GM19035 (cell line): ENCODE measurements around the gene FOSL1.

Experiments
- ATAC-seq: cut with Tn5 transposase; IDR thresholded peaks from one replicate; pipeline ENCODE4 v1.9.1; 2021; ENCODE audit not compliant: unreplicated experiment

FOSL1 gene

GRCh38 chr11:65900125-65900898, at the start of gene FOSL1:
Gene FOSL1, minus strand, starts transcription at chr11:65900388. Its CDS starts 49 bp downstream, at chr11:65900339.
- peak; percentile 86 for ATAC-seq

GRCh38 chr11:65947603-65948125, 47.5 kb upstream of the FOSL1 start:
- no peak for ATAC-seq

GRCh38 chr11:65947133-65947532, 46.9 kb upstream of the FOSL1 start:
- no peak for ATAC-seq

- no peak for ATAC-seq
Measured at GRCh38 chr11:65946655-65947054, 46.5 kb upstream of the FOSL1 start.

DNA sequence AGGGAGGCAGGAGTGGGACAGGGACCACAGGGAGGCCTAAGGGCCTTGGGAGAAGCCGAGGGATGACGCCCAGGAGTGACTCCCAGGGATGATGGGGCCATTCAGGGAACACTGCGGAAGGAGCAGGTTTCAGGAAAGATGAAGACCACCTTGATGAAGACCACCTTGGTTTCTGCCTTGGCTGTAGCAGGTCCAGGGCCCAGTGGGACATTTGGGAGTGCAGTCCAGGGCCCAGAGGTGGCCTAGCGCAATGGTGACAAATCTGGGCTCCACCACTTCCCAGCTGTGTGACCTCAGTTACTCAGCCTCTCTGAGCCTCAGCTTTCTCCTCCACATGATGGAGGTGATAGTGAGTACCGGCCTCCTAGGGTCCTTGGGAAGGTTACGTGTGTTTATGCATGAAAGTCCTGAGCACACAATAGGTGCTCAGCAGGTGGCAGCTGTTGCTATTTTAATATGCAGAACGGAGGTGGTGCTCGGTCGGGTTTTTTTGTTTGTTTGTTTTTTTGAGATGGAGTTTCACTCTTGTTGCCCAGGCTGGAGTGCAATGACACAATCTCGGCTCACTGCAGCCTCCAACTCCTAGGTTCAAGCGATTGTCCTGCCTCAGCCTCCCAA, 45.9 kb upstream of the FOSL1 start:
- ATAC-seq = no peak

GRCh38 chr11:65945430-65945911, 45.3 kb upstream of the FOSL1 start, which contains the start of gene TSGA10IP:
Gene TSGA10IP, plus strand, starts transcription at chr11:65945480. Its CDS starts 196 bp downstream, at chr11:65945676.
- ATAC-seq = no peak

GRCh38 chr11:65944767-65945166, 44.6 kb upstream of the FOSL1 start:
- ATAC-seq = no peak

- ATAC-seq = no peak
Measured at GRCh38 chr11:65944191-65944590, 44.0 kb upstream of the FOSL1 start.

GRCh38 chr11:65942531-65942930, 42.3 kb upstream of the FOSL1 start:
- ATAC-seq = no peak

- ATAC-seq = no peak
Measured at GRCh38 chr11:65941720-65942310, 41.6 kb upstream of the FOSL1 start.

- no peak for ATAC-seq
Measured at GRCh38 chr11:65937766-65938165, 37.6 kb upstream of the FOSL1 start.

GRCh38 chr11:65934014-65934413, 33.8 kb upstream of the FOSL1 start:
- ATAC-seq = no peak

GRCh38 chr11:65932558-65932919, 32.4 kb upstream of the FOSL1 start:
- ATAC-seq = no peak

DNA sequence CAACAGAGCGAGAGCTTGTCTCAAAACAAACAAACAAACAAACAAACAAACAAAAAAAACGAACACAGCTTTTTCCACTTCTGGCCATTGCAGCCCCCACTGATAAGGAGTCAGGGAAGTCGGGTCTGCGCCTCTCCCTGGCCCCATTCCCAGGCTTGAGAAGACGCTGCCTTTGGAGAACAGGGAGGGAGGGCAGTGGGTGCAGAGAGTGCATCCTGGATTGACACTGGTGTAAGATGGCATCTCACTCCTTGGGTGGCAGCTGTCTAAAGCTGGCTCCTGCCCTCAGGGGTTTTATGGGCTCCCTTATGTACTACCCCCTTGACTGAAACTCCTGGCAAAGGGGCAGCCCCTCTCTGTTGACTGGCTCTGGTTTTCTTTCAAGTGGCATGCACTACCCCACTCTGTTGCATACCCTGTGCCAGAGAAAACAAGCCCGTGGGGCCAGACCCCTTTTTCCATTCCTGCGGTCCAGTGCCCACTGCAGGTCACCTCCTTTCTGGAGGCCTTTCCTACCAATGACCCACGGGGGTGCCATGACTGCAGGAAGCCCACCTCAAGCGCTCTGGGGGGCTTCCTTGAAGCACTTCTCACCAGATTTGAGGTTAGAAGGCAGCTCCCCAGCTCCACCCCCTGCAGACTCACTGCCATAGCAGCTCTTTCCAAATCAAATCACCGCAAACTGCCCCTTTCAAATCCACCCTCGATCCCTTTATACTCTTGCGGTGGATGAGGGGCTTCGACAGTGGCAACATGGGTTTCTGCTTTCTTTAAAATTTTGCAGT, 31.8 kb upstream of the FOSL1 start:
- ATAC-seq = no peak

DNA sequence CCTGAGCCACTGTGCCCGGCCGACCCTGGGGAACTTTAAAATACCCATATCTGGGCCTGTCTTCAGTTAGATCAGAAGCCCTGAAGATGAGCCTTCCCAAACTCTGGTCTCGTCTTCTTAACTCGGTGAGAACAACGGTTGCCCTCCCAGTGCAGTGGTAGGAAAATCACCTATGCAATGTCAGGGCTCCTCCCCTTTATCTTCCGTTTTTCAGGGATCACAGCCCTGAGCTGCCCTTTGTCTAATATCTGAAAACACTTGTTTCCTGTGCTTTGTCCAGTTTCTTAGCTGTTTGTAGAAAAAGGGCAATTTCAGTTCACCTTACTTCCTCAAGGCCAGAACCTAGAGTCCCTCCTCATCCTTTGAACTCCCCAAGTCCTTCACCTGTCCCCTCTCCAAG, 28.5 kb upstream of the FOSL1 start:
- ATAC-seq = no peak

- ATAC-seq = no peak
Measured at GRCh38 chr11:65927904-65928397, 27.8 kb upstream of the FOSL1 start.

- no peak for ATAC-seq
Measured at GRCh38 chr11:65925397-65925796, 25.2 kb upstream of the FOSL1 start.

DNA sequence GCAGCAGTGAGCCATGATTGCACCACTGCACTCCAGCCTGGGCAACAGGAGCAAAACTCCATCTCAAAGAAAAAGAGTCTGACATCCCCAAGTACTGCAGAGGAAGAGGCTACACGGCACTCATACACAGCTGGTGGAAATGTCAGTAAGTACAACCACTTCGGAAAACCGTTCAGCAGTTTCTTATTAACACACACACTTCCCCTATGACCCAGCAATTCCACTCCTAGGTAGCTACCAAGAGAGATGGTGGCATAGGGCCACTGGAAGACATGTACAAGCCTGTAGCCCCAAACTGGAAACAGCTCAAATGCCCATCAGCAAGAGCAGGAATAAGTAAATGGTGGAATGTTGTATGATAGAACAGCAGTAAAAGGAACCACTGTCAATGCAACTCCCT, 22.4 kb upstream of the FOSL1 start:
- no peak for ATAC-seq

DNA sequence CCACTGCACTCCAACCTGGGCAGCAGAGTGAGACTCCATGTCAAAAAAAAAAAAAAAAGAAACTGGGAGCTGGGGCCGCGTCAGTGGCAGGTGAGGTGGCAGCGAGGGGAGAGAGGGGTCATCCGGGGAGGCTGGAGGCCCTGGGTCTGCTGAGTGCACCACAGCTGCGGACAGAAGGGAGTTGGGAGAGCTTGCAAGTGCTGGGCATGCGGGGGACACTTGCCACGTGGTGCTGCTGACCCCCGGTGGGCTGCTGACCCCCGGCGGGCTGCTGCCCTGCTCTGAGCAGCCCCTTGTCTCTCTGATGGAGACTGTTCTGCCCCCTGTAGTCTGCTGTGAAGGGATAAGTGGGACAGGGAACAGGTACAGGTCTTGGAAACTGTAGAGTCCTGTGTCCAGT, 21.7 kb upstream of the FOSL1 start:
- ATAC-seq = no peak

GRCh38 chr11:65921033-65921555, 20.9 kb upstream of the FOSL1 start:
- ATAC-seq = no peak

DNA sequence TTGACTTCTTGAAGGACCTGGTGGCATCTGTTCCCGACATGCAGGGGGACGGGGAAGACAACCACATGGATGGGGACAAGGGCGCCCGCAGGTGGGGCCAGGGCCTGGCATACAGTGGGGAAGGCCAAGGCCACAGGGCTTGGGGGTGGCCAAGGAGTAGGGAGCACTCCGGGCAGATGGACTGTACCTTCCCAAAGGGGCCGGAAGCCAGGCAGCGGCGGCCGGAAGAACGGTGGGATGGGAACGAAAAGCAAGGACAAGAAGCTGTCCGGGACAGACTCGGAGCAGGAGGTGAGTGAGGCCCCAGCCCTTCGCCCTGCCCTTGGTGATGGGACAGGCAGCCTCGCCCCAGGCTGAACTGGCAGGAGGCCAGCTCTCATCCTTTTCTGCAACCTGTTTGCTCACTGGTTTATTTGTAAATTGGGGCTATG, 20.2 kb upstream of the FOSL1 start:
- no peak for ATAC-seq
